GM10847 (cell line): ENCODE data around the gene TSPO2.

Experiments used
- POLR2A ChIP-seq: IDR thresholded peaks from 2 replicates; pipeline ENCODE4 v1.6.1; 2011; ENCODE audit not compliant: insufficient read length; ENCODE audit errors: extremely low read depth

The TSPO2 gene, protein sequence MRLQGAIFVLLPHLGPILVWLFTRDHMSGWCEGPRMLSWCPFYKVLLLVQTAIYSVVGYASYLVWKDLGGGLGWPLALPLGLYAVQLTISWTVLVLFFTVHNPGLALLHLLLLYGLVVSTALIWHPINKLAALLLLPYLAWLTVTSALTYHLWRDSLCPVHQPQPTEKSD

DNA sequence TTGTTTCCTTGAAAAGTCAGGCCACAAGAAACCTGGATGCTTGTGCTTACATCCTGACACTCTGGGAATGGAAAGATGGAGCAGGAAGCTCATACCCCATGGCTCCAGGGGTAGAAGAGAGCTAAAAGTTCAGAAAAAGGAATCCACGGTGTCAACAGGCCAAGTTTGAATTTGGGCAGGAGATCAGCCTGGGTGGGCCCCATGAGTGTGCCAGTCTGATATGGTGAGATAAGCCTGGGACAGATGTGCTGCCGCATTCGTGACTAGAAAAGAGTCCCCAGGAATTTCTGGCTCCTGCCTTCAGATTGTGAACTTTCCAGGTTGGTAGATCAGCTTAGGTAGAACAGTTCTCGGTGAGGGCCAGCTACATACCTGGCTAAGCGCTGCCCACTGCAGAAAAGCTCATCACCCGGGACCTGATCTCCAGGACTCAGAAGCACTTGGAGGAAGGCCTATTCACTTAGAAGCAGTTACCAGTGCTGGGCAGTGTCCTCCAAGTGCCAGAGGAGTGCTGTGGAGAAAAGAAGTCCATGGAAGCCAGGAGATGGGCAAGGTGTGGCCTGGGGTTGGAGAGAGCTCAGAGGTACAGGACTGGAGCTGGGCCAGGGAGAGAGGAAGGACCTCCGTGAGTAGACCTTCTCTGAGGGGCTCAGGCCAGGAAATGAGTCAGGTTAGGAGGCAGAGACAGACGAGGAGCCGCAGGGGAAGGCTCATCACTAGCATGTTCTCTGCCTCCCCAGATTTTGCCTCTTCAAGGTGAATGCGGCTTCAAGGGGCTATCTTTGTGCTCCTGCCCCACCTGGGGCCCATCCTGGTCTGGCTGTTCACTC lies at the start of gene TSPO2:
Gene TSPO2 (plus strand): TSS at position 242 of the 830 bp plus-strand sequence. CDS start 519 bp downstream, at position 761.
- no peak for TF ChIP-seq POLR2A

DNA sequence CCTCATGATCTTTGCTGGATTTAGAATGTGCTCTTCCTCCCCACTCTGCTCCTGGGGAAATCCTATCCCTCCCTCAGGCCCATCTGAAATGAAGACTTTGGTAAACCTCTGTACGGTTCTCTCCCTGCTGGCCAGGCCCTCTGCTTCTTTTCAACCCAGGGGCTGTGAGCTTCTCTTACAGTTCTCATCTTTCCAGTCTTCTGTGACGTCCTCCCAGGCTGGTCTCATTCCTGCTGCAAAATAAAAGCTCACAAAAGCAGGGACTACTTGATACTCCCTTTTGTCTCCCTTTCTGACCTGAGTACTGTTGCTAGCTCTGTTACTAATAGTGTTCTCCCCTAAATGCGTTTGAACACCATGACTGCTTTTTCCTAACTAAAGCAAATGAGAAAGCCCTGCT lies 49.5 kb upstream of the TSPO2 start:
- no peak for TF ChIP-seq POLR2A

DNA sequence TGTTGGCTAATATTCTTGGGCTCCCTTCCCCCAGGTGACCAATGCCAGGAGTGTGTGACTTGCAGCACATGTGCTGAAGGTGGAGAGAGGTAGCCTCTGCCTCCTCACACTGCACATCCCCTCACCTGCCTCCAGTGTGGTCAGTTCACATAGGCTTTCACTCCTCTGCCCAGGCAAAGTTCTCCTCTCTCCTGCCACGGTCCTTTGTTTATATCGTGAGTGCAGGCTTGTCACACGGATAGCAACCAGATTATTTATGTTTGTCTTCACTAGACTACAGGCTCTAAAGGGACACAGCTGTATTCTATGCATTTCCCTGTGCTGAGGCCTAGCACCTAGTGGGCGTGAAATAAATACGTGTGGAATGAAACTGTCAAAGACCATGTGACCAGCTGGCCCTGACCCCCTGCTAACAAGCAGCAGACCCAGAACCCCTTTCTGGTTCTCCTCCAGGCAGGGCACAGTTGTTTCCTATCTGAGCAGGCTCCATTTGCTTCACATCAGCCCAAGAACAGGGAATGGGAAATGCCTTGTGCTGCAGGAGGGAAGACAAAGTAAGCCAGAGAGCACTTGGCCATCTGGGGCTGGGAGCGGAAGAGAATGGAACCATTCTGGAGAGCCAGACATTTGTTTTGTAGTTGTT lies 45.6 kb upstream of the TSPO2 start:
- TF ChIP-seq POLR2A = no peak

DNA sequence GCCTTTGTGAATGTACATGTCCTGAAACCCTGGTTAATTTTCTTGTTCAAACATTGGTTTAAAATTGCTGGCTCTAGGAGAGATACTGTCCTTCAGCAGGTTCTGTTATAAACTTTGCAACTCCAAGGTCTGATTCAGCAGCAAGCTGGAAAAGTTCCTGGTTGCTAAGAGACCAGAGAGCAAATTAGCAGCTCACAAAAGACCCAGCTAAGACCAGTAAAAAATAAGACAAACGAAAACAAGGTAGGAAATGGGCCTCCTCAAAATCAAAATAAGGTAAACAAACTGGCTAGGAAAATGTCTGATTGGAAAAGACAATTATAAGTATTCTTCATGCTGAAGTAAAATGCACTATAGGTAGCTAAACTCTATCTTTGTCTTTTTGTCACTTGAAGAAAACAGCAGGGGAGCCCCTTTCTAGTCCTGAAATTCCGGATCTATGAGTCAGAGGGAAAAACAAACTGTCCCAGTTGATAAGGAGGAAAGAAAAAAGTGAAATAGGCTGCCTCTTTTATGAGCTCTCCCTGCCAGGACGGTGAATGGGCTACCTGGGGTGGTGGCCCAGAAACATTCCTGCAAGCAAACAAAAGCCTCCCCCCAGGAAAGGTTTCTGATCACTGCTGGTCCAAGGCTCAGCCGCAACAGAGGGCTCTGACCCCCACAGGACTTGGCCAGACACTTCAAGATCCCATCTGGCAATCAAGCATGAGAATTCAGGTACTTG lies 44.9 kb upstream of the TSPO2 start:
- no peak for TF ChIP-seq POLR2A

DNA sequence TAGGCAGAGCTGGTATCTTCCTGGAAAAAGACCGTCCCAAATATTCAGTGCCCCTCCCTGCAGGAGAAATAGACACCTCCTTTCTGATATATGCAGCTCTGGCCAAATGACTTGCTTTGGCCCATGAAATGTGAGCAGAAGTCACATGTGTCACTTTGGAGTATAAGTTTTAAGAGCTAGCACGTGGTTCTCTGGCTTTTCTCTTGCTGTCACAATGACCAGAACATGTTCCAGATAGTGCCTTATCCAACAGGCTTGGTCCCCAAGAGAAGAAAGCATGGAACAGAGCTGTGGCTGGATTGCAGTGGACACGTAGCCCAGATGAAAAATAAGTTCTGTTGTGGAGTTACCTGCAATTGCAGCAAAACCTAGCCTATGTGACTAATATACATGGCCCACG lies 43.6 kb upstream of the TSPO2 start:
- TF ChIP-seq POLR2A = no peak

DNA sequence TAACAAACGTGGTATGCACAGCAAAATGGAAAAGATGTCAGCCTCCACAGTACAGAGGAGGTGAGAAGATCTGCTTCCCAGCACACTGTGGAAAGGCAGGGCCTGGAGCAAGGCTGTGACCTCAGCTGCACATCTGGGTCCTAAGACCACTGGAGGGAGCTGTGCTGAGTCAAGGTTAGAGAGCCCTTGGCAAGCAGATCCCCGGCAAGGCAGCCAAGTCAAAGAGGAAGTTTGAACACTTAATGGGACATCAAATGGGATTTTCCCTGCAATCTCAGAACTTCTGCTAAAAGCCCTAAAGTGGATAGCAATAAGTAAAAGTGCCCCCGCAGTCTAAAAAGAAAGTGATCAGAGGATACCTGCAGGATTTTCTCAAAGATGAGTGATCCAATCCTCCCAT lies 42.7 kb upstream of the TSPO2 start:
- TF ChIP-seq POLR2A = no peak

DNA sequence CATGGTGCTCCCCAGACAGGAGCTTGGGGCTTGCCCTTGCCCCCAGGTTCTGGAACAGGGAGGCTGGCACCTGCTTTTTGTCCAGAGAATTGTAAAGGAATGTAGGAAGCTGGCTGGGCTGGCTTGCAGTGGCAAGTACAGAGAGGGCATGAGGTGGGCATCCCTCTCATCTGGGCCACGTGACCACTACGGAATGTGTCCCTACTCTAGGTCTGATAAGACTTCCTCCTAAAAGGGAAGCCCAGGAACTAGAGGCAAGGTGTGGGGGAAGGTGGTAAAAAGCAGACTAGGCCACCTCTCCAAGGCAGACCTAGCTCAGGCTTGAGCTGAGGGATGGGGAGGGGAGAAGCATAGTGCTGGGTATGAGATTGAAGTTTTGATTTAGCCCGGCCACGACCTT lies 42.0 kb upstream of the TSPO2 start:
- no peak for TF ChIP-seq POLR2A

DNA sequence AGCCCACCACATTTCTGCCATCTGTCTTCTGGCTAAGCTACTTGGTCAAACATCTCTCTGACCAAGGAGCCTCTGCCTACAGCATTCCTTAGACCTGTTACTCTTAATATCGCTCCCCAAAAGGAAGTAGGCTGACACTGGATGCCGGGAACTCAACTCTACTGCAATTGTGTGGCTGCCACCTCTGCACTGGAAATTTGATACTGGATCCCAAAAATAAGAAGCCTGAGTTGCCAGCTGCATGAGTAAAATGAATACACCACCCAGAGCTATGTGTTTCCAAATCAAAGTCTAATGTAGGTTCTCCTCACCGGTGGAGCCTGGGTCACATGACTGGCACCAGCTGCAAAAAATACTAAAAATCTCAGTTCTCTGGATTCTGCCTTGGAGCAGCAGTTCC lies 40.1 kb upstream of the TSPO2 start:
- TF ChIP-seq POLR2A = no peak

DNA sequence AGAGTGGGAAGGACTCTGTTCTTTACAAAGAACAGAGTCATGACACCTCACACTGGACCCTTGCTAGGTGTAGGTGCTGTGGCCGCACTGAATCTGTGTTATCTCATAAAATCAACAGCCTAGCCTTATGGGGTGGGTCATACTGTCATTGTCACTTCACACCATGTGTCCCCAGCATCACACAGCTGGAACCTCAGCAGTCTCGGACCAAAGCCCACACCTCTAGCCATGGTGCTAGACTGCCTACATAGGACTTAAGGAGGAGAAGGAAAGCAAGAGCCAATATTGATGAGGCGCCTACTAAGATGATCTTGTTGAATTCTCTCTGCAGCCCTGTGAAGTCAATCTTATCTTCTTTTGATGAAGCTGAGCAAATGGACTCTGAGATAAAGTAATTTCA lies 34.3 kb upstream of the TSPO2 start:
- TF ChIP-seq POLR2A = no peak

DNA sequence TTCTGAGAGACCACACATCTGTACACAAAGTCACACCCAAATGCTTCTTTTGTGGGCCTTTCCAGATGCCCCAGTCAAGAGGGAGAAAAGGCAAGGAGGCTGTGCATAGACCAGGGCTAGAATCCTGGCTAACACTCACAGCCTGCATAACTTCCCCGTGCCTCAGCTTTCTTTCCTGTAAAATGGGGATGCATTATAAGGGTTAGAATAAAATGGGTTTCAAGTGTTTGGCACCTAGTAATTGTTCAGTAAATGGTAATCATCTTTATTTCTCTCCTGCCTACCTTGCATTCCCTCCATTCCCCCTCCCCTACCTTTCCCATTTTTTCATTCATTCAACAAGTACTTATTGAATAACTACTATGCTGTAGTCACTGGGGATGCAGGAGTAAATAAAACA lies 32.6 kb upstream of the TSPO2 start:
- TF ChIP-seq POLR2A = no peak

DNA sequence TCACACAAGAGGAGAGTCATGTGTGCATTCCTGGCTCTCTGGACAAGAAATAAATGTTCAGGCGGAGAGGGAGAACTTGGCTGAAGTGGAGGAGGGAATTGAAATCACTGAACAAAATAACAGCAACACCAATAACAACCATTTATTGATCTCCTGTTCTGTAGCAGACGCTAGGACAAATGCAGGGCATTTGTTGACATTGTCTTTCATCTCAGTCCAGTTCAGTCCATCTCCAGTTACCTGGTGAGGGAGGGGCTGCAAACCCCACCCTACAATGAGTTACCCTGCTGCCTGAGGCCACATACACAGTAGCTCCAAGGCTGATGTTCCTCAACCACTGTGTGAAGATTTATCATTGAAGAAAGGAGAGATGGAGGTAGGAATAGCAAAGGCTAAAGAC lies 30.6 kb upstream of the TSPO2 start:
- no peak for TF ChIP-seq POLR2A

DNA sequence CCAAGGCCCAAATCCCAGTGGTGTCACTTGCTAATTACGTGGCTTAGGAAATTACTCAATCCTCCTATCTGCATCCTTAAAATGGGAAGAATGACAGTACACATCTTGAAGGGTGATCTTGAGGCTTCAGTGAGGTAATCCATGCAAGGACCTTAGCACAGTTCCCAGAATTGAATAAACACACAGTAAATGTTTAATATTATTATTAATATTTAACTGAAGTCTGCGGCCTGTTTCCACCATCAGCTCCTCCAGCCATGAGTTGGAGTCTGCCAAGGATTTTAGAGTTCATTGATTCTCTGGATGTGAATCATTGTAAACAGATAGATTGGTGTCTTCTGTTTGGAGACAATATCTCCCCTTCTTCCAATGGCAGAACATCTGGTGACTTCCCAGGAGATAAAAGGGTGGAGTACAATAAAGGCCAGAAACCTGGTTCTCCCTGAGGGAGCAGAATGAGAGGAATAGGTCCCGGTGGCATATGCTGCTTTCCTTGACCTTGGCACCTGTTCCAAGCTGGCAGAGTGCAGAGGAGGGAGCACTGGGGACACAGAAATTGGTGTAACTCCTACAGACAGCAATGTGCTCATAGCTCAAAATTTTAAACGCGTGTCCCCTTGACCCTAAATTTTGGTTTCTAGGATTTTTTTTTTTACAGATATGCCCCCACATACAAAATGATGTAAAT lies 28.7 kb upstream of the TSPO2 start:
- no peak for TF ChIP-seq POLR2A

DNA sequence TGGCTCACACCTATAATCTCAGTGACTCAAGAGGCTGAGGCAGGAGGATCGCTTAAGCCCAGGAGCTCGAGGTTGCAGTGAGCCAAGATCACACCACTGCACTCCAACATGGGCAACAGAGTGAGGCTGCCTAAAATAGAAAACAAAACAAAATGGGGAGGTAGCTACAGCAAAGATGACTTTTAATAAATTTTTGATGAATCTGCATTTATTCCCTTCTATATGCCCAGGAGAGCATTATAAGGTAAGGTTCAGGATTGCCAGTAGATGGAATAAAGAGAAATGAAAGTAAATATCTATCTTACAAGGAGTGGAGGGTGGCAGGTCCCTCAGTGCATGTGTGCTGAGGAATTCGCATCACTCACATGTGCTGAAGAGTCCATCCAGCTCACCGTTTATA lies 27.5 kb upstream of the TSPO2 start:
- no peak for TF ChIP-seq POLR2A

DNA sequence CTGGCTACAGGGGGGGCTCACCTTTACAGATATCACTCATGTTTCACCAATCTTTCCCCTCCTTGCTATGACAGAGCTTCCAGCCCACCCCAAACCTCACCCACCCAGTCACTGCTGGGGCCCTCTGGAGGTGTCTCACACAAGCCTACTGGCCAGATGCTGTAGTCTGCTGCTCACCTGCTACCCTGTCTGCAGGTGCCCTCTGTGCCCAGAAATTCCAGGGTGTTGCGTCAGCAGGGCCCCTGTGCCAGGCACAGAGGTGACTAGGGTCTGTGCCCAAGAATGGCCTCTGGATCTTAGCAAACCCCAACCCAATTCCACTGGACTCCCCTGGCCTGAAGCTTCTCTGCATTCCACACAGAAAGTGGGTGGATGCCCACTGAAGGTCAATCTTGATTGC lies 24.6 kb upstream of the TSPO2 start:
- TF ChIP-seq POLR2A = no peak

DNA sequence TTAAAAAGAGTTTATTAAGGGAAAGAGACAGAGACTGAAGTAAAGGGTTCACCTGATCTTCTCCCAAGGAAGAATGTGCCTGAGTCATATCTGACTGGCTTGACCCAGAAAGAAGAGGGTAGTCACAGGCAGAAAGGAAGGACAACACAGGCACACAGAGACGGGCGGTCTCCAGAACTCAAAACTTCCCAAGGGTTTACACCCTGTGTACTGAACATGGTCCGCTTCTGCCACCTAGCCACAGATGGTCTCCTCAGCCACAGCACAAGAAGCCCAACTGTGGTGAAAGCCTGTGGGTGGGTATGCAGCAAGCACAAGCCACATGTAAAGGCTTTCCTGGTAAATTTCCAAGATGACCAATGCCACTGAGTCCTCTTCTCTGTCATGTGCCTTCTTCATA lies 20.4 kb upstream of the TSPO2 start:
- TF ChIP-seq POLR2A = no peak
